ENCODE measurements around the gene CCDC159. TPM values are rescaled to one million over a fixed set of nuclear protein-coding genes. Genes with fewer than 3 reads are reported as not detected.

Gene CCDC159
- total RNA-seq, 3 donors from 2014 or later, result 8.6 to 30.2 (median 25.5) TPM

GRCh38 chr19:11380653-11381537 is 34.6 kb downstream of the CCDC159 start:
- H3K4me1 ChIP-seq, result peaks cover 2 to 18% of the 10 kb centered on the region in 2 donors

GRCh38 chr19:11382898-11383705 is 36.8 kb downstream of the CCDC159 start:
- no peaks in the 10 kb centered on the region for H3K36me3 ChIP-seq
- no peak overlapping the region for H3K27ac ChIP-seq
- H3K4me1 ChIP-seq, result peaks cover 0 to 18% of the 10 kb centered on the region in 2 donors
- H3K27me3 ChIP-seq, result peaks cover 3 to 13% of the 10 kb centered on the region in 2 donors
- DNase-seq (ENCODE audit: low spot score in 2 of 2), result no peak
- peak overlapping the region; percentile 36 to 52 (median 44) for H3K4me3 ChIP-seq
- intact Hi-C loops (cut with DNase I; ENCODE audit: low total_unique reads), result no loop called here
- H3K9me3 ChIP-seq, result no peaks in the 10 kb centered on the region
- TF ChIP-seq POLR2AphosphoS5 (IDR thresholded peaks at IDR 0.05) (no peak), CTCF (IDR thresholded peaks at IDR 0.05) (peak; percentile 20 to 53 (median 29))

More at GRCh38 chr19:11380653-11381537, 34.6 kb downstream of the CCDC159 start:
- H3K4me3 ChIP-seq, result peak overlapping the region; percentile 61 to 78 (median 71)
- H3K9me3 ChIP-seq, result no peaks in the 10 kb centered on the region
- TF ChIP-seq CTCF (IDR thresholded peaks at IDR 0.05) (peak; percentile 62 to 82 (median 74)), POLR2A (IDR thresholded peaks at IDR 0.05) (peak; percentile 54), POLR2AphosphoS5 (IDR thresholded peaks at IDR 0.05) (peak; percentile 80 to 91 (median 88))
- intact Hi-C loops (cut with DNase I; ENCODE audit: low total_unique reads), result no loop called here
- no peaks in the 10 kb centered on the region for H3K36me3 ChIP-seq
- H3K27ac ChIP-seq, result peak overlapping the region; percentile 91 to 95
- H3K27me3 ChIP-seq, result peaks cover 3 to 13% of the 10 kb centered on the region in 2 donors
- DNase-seq (ENCODE audit: low spot score in 2 of 2), result peak; percentile 97

- peaks cover 0 to 18% of the 10 kb centered on the region in 2 donors for H3K4me1 ChIP-seq
- H3K9me3 ChIP-seq, result no peaks in the 10 kb centered on the region
- no peak for DNase-seq (ENCODE audit: low spot score in 2 of 2)
- H3K27me3 ChIP-seq, result peaks cover 3 to 13% of the 10 kb centered on the region in 2 donors
- intact Hi-C loops (cut with DNase I; ENCODE audit: low total_unique reads), result no loop called here
- peak overlapping the region in 1 of 2 donors; percentile 23 for H3K27ac ChIP-seq
- H3K4me3 ChIP-seq, result peak overlapping the region; percentile 36 to 52 (median 44)
- TF ChIP-seq POLR2A (IDR thresholded peaks at IDR 0.05) (no peak), CTCF (IDR thresholded peaks at IDR 0.05) (no peak), POLR2AphosphoS5 (IDR thresholded peaks at IDR 0.05) (no peak)
- no peaks in the 10 kb centered on the region for H3K36me3 ChIP-seq
Measured at GRCh38 chr19:11383706-11384048, 37.4 kb downstream of the CCDC159 start.

- no peak for DNase-seq (ENCODE audit: low spot score in 2 of 2)
- Histone ChIP-seq H3K27me3 (peaks cover 3 to 13% of the 10 kb centered on the region in 2 donors), H3K27ac (no peak overlapping the region), H3K9me3 (no peaks in the 10 kb centered on the region), H3K4me1 (peaks cover 0 to 18% of the 10 kb centered on the region in 2 donors), H3K36me3 (no peaks in the 10 kb centered on the region), H3K4me3 (no peak overlapping the region)
- intact Hi-C loops (cut with DNase I; ENCODE audit: low total_unique reads), result no loop called here
- TF ChIP-seq POLR2A (IDR thresholded peaks at IDR 0.05), result no peak
- no peak for TF ChIP-seq POLR2AphosphoS5 (IDR thresholded peaks at IDR 0.05)
- no peak for TF ChIP-seq CTCF (IDR thresholded peaks at IDR 0.05)
Measured at GRCh38 chr19:11384778-11385129, 38.4 kb downstream of the CCDC159 start.
